ENCODE results near the gene GGTLC3.
"Not testable (repeated sequence)": the region's sequence is repeated elsewhere in the genome, so short reads cannot be mapped to it uniquely, and the experiment has no call there.

GGTLC3 gene

GRCh38 chr22:18518061-18518460, at the start of gene GGTLC3:
GGTLC3 (minus strand) TSS chr22:18518161; CDS start chr22:18517897, 264 bp downstream.
- H3K27ac ChIP-seq = not testable (repeated sequence)

GRCh38 chr22:18560099-18560974, 42.4 kb upstream of the GGTLC3 start:
- H3K27ac ChIP-seq = not testable (repeated sequence)

- not testable (repeated sequence) for H3K27ac ChIP-seq
Measured at GRCh38 chr22:18558939-18559338, 41.0 kb upstream of the GGTLC3 start.

GRCh38 chr22:18558516-18558915, 40.6 kb upstream of the GGTLC3 start:
- H3K27ac ChIP-seq = not testable (repeated sequence)

- H3K27ac ChIP-seq = not testable (repeated sequence)
Measured at GRCh38 chr22:18554280-18555256, 36.6 kb upstream of the GGTLC3 start.

GRCh38 chr22:18552839-18553597, 35.1 kb upstream of the GGTLC3 start:
- not testable (repeated sequence) for H3K27ac ChIP-seq

GRCh38 chr22:18551046-18551445, 33.1 kb upstream of the GGTLC3 start:
- not testable (repeated sequence) for H3K27ac ChIP-seq

- not testable (repeated sequence) for H3K27ac ChIP-seq
Measured at GRCh38 chr22:18549458-18550179, 31.7 kb upstream of the GGTLC3 start.

- H3K27ac ChIP-seq = not testable (repeated sequence)
Measured at GRCh38 chr22:18544615-18545014, 26.7 kb upstream of the GGTLC3 start.

GRCh38 chr22:18543400-18543799, 25.4 kb upstream of the GGTLC3 start:
- H3K27ac ChIP-seq = not testable (repeated sequence)

- not testable (repeated sequence) for H3K27ac ChIP-seq
Measured at GRCh38 chr22:18539994-18540393, 22.0 kb upstream of the GGTLC3 start.

- not testable (repeated sequence) for H3K27ac ChIP-seq
Measured at GRCh38 chr22:18534315-18534714, 16.4 kb upstream of the GGTLC3 start.

- not testable (repeated sequence) for H3K27ac ChIP-seq
Measured at GRCh38 chr22:18533633-18534032, 15.7 kb upstream of the GGTLC3 start.

- H3K27ac ChIP-seq = not testable (repeated sequence)
Measured at GRCh38 chr22:18529416-18530145, 11.6 kb upstream of the GGTLC3 start.

- H3K27ac ChIP-seq = not testable (repeated sequence)
Measured at GRCh38 chr22:18528597-18529415, 10.8 kb upstream of the GGTLC3 start.

- not testable (repeated sequence) for H3K27ac ChIP-seq
Measured at GRCh38 chr22:18527752-18528596, 10.0 kb upstream of the GGTLC3 start, which contains the start of gene TMEM191B. TMEM191B (plus strand) TSS chr22:18527802; CDS start chr22:18527981, 179 bp downstream.

GRCh38 chr22:18523328-18523727, 5.4 kb upstream of the GGTLC3 start:
- H3K27ac ChIP-seq = not testable (repeated sequence)

GRCh38 chr22:18522762-18523161, 4.8 kb upstream of the GGTLC3 start:
- H3K27ac ChIP-seq = not testable (repeated sequence)
